ENCODE results near the gene RABEPK. TPM values are rescaled to one million over a fixed set of nuclear protein-coding genes. Genes with fewer than 3 reads are reported as not detected.
A peak's percentile ranks its signal among the peaks of the same experiment; 100 is the strongest.
"Not testable (repeated sequence)": the region's sequence is repeated elsewhere in the genome, so short reads cannot be mapped to it uniquely, and the experiment has no call there.

Gene RABEPK
- total RNA-seq, 1 donor from 2014 or later, result 14.7 TPM

DNA sequence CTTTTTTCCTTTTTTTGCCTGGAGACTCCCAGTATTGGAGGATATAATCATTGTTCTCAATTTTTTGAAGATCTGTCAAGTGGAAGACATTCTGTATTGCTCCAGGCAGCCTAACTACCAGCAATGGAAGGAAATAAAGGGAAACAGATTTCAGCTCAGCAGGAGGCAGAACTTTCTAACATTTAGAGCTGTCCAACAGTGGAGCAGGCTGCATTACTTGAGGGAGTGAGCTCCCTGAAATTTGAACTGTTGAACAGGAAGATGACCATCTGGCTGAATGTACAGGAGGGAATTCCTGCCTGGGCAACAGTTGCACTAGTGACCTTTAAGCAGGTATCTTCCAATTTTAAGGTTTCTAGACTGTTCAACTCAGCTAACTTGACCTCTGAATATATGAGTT lies 60.2 kb downstream of the RABEPK start:
- Histone ChIP-seq H3K36me3 (peaks cover 0 to 3% of the 10 kb centered on the region in 2 donors), H3K27ac (no peak overlapping the region), H3K4me3 (no peak overlapping the region), H3K9me3 (no peaks in the 10 kb centered on the region), H3K4me1 (peaks cover 33% of the 10 kb centered on the region), H3K27me3 (no peaks in the 10 kb centered on the region)
- no peak for DNase-seq (ENCODE audit: extremely low spot score in 2 of 2)
- intact Hi-C loops (cut with DNase I), result no loop called here
- TF ChIP-seq POLR2A (IDR thresholded peaks at IDR 0.05) (no peak), POLR2AphosphoS5 (IDR thresholded peaks at IDR 0.05; ENCODE audit: insufficient read depth in 1 of 2, low read depth in 1 of 2) (no peak)
- TF ChIP-seq, protein P1, sequence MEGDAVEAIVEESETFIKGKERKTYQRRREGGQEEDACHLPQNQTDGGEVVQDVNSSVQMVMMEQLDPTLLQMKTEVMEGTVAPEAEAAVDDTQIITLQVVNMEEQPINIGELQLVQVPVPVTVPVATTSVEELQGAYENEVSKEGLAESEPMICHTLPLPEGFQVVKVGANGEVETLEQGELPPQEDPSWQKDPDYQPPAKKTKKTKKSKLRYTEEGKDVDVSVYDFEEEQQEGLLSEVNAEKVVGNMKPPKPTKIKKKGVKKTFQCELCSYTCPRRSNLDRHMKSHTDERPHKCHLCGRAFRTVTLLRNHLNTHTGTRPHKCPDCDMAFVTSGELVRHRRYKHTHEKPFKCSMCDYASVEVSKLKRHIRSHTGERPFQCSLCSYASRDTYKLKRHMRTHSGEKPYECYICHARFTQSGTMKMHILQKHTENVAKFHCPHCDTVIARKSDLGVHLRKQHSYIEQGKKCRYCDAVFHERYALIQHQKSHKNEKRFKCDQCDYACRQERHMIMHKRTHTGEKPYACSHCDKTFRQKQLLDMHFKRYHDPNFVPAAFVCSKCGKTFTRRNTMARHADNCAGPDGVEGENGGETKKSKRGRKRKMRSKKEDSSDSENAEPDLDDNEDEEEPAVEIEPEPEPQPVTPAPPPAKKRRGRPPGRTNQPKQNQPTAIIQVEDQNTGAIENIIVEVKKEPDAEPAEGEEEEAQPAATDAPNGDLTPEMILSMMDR (IDR thresholded peaks at IDR 0.05), result no peak

DNA sequence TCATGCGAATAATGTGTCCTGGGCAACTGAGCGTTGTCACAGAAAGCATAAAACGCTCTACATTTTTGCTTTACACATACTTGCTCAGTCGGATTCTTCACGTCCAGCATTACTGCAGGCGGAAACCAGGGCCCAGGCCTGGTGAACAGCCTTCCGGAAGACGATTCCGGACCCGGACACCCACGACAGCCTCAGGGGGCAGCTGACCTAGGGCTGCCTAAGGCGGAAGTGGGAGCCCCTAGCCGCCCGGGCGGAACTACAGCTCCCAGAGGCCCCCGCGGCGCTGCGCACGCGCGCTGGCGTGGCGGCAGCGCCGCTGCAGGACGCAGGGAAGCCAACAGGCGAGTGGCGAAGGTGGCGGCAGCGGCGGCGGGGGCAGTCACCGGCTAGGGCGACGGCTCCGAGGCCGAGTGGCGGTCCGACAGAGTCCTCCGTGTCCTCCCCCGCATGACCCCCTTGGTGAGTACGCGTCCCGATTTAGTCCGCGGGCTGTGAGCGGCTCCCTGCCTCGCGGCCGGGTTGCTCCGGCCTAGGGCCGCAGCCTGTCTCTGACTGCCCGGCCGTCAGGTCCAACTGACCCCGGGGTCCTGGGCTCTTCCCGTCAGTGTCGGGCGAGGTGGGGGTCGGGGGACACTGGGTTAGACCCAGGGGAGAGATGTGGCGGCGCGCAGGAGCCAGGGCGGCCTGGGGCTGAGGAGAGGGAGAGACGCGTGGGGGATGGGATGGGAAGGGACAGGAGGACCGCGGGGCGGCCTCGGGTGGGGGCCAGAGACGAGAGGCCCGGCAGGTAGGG lies 61.4 kb downstream of the RABEPK start, which contains the start of gene GAPVD1:
Gene GAPVD1, plus strand, starts transcription at position 326 of the 793 bp plus-strand sequence. CDS start 37,096 bp downstream, outside the sequence.
- Histone ChIP-seq H3K36me3 (peaks cover 0 to 3% of the 10 kb centered on the region in 2 donors), H3K4me3 (peak within 1 kb of the TSS; percentile 89 to 99), H3K4me1 (peaks cover 33% of the 10 kb centered on the region), H3K27me3 (no peaks in the 10 kb centered on the region), H3K27ac (peak within 1 kb of the TSS; percentile 89), H3K9me3 (no peaks in the 10 kb centered on the region)
- intact Hi-C loops (cut with DNase I), result no loop called here
- TF ChIP-seq POLR2A (IDR thresholded peaks at IDR 0.05) (peak in 1 of 2 donors; percentile 54), POLR2AphosphoS5 (IDR thresholded peaks at IDR 0.05; ENCODE audit: insufficient read depth in 1 of 2, low read depth in 1 of 2) (peak in 1 of 2 donors; percentile 70)
- TF ChIP-seq, protein P1 (IDR thresholded peaks at IDR 0.05), result peak in 2 of 3 experiments; percentile 14 to 23
- peak in 1 of 2 donors; percentile 87 for DNase-seq (ENCODE audit: extremely low spot score in 2 of 2)

DNA sequence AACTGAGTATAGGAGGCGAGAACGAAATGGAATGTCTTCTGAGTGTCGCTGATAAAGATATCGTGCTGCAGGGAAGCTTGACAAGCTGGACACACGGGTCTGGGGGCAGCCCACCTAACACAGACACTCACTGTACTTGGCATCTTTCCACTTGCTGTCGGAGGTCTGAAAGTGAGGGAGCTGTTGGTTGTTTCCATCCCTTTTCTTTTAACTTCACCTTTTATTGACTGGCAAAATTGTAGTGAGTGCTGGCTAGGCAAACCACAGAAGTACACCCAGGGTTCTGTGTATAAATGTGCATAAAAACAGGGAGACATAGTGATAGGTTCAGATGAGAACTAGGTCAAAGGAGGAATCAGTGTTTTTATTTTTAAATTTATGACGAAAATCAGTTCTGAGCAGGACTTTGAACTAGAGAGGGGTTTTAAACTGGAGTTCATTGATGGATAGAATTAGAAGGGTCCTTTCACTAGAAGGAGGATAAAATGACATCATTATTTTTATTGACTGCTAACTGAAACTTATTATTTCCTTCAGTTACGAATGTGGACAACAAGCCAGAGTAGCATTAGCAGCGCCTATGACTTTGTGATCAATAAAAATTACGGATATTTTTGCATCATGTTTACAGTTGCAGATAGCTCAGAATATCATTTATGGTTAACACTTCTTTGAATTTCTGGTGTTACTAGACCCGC lies 62.1 kb downstream of the RABEPK start:
- peaks cover 0 to 3% of the 10 kb centered on the region in 2 donors for H3K36me3 ChIP-seq
- no peak for DNase-seq (ENCODE audit: extremely low spot score in 2 of 2)
- peak overlapping the region; percentile 89 for H3K27ac ChIP-seq
- H3K9me3 ChIP-seq, result no peaks in the 10 kb centered on the region
- TF ChIP-seq, protein P1 (IDR thresholded peaks at IDR 0.05), result no peak
- no peak for TF ChIP-seq POLR2A (IDR thresholded peaks at IDR 0.05)
- no peak for TF ChIP-seq POLR2AphosphoS5 (IDR thresholded peaks at IDR 0.05; ENCODE audit: insufficient read depth in 1 of 2, low read depth in 1 of 2)
- no peaks in the 10 kb centered on the region for H3K27me3 ChIP-seq
- intact Hi-C loops (cut with DNase I), result no loop called here
- peaks cover 35% of the 10 kb centered on the region for H3K4me1 ChIP-seq
- peak overlapping the region; percentile 89 to 99 for H3K4me3 ChIP-seq

DNA sequence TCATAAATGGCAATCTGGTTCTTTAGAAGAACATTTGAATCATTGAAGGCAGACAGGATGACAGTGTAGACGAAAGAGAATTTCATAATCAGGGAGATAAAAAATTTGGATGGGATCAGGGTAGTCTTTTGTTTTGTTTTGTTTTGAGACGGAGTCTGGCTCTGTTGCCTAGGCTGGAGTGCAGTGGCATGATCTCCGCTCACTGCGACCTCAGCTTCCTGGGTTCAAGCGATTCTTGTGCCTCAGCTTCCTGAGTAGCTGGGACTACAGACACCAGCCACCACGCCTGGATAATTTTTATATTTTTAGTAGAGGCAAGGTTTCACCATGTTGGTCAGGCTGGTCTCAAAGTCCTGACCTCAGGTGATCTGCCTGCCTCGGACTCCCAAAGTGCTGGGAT lies 63.7 kb downstream of the RABEPK start:
- peaks cover 37% of the 10 kb centered on the region for H3K4me1 ChIP-seq
- H3K4me3 ChIP-seq; intact Hi-C loops (cut with DNase I); H3K27me3 ChIP-seq; H3K36me3 ChIP-seq; DNase-seq (ENCODE audit: extremely low spot score in 2 of 2); H3K9me3 ChIP-seq; H3K27ac ChIP-seq: not testable (repeated sequence)

DNA sequence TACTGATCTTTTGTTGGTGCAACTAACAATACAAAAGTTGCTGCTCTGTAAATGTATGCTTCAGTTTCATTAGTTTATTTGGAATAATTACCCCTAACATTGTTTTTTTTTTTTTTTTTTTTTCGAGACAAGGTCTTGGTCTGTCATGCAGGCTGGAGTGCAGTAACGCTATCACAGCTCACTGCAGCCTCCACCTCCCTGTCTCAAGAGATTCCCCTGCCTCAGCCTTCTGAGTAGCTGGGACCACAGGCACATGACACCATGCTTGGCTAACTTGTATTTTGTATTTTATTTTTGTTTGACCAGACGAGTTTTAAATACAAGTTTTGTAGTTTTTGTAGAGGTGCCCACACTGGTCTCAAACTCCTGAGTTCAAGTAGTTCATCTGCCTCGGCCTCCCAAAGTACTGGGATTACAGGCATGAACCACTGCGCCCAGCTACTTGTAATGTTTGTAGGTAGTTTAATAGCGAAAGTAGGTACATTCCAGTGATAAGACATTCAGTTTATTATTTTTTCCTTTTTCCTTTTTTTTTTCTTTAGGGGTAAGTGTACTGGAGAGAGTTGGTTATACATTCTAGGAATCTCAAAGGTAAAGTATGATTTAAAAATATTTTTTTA lies 68.2 kb downstream of the RABEPK start:
- intact Hi-C loops (cut with DNase I), result no loop called here
- Histone ChIP-seq H3K4me3 (no peak overlapping the region), H3K27me3 (no peaks in the 10 kb centered on the region), H3K4me1 (peaks cover 53% of the 10 kb centered on the region), H3K36me3 (peaks cover 0 to 3% of the 10 kb centered on the region in 2 donors), H3K27ac (no peak overlapping the region), H3K9me3 (no peaks in the 10 kb centered on the region)
- DNase-seq (ENCODE audit: extremely low spot score in 2 of 2), result no peak
- no peak for TF ChIP-seq POLR2A (IDR thresholded peaks at IDR 0.05)
